Activated naive CD8-positive, alpha-beta T cell treated with anti-CD3 and anti-CD28 coated beads, Interleukin-2, amount 50 U/mL, for 24 hours (primary cell): Measurements from ENCODE around the gene CRIP2.

Experiments used
- ATAC-seq: fragments of 150-1000 bp; cut with Tn5 transposase; one replicate; pipeline ENCODE4 v1.10.0; 2021
- DNase-seq: peaks from one replicate; pipeline ENCODE4 v3.0.0; 2021
- H3K27ac Mint-ChIP-seq: one replicate; pipeline ENCODE4 v1.8.0; 2021; ENCODE audit warnings: mild to moderate bottlenecking, mixed read lengths
- H3K27me3 Mint-ChIP-seq: one replicate; pipeline ENCODE4 v1.8.0; 2021; ENCODE audit warnings: mixed read lengths
- H3K36me3 Mint-ChIP-seq: one replicate; pipeline ENCODE4 v1.8.0; 2021; ENCODE audit warnings: low read depth, mixed read lengths
- H3K4me1 Mint-ChIP-seq: one replicate; pipeline ENCODE4 v1.8.0; 2021; ENCODE audit warnings: mixed read lengths
- H3K4me3 Mint-ChIP-seq: one replicate; pipeline ENCODE4 v1.8.0; 2021; ENCODE audit warnings: mild to moderate bottlenecking, moderate library complexity, mixed read lengths
- H3K9me3 Mint-ChIP-seq: one replicate; pipeline ENCODE4 v1.8.0; 2021; ENCODE audit warnings: mixed read lengths

CRIP2 gene

DNA sequence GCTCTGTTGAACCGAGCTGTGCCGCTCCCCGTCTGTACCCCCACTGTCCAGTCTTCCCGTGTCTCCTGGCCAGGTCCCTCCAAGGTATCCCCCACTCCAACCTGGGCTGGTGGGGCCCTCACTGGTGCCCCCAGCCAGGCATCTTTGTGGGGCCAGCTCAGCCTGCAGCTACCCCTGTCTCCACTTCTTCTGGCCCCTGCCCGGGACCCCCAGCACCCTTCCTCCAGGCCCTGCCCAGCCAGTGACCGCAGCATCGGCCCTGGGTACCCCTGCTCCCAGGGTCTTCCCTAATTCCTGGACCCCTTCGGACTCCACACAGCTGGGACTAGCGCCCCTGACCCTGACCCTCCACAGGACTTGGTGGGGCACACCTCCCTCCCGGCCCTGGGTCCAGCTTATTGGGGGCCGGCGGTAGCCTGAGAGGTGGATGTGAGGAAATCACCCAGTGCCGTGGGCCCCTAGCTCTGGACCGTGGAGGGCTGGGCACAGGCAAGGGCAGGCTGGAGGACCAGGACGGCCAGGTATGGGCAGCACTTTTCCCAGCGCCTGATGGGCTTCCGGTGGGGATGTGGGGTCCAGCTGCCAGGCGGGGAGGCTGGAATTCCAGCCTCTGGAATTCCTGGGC is 8.0 kb downstream of the CRIP2 start:
- Mint-ChIP-seq H3K4me1 (peaks cover 52% of the 10 kb centered on the region), H3K27ac (peak overlapping the region; percentile 94), H3K36me3 (no peaks in the 10 kb centered on the region), H3K9me3 (no peaks in the 10 kb centered on the region), H3K4me3 (peak overlapping the region; percentile 71), H3K27me3 (peaks cover 9% of the 10 kb centered on the region)
- DNase-seq (no peak), ATAC-seq (no peak)

DNA sequence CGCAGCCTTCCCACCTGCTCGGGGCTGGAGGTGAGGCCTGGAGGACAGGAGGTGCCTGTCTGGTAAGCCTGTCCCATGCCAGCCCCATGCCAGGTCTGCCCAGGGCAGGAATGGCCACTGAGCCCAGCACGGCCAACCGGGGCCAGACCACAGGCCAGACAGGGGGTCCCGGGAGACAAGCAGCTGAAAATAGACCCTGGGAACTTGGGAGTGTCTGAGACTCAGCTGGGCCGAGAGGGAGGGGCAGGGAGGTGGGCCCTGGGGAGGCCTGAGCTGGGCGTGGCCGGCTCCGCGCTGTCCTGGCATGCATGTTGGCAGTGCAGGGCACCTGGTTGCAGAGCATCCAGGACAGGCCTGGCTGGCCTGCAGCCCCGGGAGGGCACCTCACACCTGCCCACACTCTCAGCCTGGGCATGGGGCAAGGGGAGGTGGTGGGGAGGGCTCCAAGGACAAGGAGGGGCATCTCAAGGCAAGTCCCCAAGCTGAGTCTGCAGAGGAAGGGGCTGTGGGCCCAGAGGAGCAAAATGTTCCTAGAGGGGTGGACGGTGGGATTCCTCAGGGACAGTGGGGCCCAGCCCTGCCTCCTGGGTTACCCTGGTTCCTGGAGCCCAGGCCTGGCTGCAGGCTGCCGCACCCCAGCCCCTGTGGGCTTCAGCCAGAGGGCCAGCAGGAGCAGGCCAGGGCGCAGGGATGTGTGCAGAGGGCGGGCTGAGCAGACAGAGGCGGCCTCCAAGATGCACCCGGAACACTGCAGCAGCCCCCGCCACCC is 8.9 kb downstream of the CRIP2 start:
- Mint-ChIP-seq H3K4me3 (no peak overlapping the region), H3K4me1 (peaks cover 59% of the 10 kb centered on the region), H3K36me3 (no peaks in the 10 kb centered on the region), H3K27me3 (peaks cover 9% of the 10 kb centered on the region), H3K9me3 (no peaks in the 10 kb centered on the region), H3K27ac (peak overlapping the region; percentile 11)
- ATAC-seq = no peak
- DNase-seq = no peak

DNA sequence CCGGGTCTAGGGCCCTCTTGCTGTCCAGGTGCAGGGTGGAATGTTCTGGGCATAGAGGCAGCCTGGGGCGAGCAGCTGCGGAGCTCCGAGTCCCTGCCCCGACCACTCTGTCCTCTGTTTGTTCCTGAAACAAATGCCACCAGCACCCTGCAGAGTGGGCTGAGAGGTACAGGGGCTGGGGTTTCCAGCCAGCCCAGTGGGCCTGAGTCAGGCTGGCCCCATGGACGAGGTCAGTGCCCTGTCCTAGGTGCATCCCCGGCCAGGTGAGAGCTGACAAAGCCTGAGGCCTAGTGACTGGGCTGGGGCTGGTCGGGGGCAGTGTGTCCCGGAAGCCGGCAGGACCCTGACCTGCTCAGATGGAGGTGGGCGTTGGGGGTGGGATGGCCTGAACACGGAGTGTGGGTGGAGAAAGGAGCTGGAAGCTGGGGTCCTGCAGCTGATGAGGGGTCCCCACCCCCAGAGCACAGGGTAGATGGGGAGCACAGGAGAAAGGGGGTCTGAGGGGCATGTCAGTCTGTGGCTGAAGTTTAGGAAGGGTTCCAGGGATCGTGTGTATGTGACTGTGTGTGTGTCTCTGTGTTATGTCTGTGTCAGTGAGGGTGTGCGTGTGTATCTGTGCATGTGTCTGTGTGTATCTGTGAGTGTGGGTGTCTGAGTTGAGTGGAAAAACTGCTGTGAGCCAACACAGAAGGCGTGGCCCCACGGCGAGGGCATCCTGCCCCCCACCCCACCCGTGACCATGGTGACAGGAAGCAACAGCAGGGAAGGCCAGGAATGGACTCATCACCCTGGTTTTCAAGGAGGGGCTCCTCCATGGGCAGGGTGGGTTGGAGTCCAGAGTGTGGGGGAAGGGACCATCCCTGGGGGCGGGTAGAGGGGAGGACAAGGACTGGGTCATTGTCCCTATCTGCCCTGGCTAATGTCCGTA is 9.7 kb downstream of the CRIP2 start:
- Mint-ChIP-seq H3K9me3 (no peaks in the 10 kb centered on the region), H3K27ac (peak overlapping the region; percentile 67), H3K36me3 (no peaks in the 10 kb centered on the region), H3K27me3 (peaks cover 7% of the 10 kb centered on the region), H3K4me3 (no peak overlapping the region), H3K4me1 (peaks cover 66% of the 10 kb centered on the region)
- ATAC-seq (no peak), DNase-seq (peak; percentile 44)

DNA sequence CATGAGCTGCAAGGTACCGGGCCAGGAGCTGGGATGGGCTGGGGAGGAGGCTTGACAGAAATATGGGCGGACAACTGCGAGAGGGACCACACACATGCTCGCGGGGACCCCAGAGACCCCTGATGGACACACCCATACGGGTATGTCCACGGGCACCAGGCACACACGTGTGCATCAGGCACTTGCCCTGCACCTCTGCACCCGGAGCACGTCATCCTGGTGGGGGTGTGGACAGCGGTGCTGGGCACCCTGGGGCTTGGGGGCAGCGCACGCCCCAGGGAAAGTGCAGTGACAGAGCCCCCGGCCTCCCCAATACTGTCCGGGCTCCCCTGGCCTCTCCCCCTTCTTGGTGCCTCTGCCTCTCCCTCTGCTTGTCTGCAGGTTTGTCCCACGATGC is 10.4 kb downstream of the CRIP2 start:
- H3K9me3 Mint-ChIP-seq = no peaks in the 10 kb centered on the region
- no peak overlapping the region for H3K27ac Mint-ChIP-seq
- H3K4me1 Mint-ChIP-seq = peaks cover 67% of the 10 kb centered on the region
- peaks cover under 1% of the 10 kb centered on the region for H3K27me3 Mint-ChIP-seq
- H3K4me3 Mint-ChIP-seq = no peak overlapping the region
- no peak for ATAC-seq
- no peak for DNase-seq
- H3K36me3 Mint-ChIP-seq = no peaks in the 10 kb centered on the region

DNA sequence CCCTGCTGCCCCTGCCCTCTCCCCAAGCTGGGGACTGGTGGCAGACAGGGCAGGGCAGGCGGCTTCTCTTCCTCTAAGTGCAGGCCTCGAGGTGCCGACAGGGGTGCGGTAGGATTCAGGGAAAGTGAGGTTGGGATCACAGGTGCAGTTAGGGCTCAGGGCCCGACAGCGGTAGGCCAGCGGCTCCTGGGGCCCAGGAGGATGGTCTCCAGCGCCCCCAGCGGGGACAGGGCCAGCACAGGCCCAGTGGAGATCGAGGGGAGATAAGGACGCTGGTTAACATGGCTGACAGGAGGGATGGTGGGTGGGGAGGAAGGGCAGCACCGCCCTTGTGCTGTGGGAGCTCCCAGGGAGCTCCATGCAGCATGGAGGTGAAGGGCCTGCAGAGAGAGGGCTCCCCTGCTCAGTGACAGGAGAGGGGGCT is 11.1 kb downstream of the CRIP2 start:
- DNase-seq (peak; percentile 55), ATAC-seq (no peak)
- peaks cover 61% of the 10 kb centered on the region for H3K4me1 Mint-ChIP-seq
- H3K4me3 Mint-ChIP-seq = peak overlapping the region; percentile 17
- no peaks in the 10 kb centered on the region for H3K36me3 Mint-ChIP-seq
- H3K27ac Mint-ChIP-seq = no peak overlapping the region
- H3K27me3 Mint-ChIP-seq = no peaks in the 10 kb centered on the region
- H3K9me3 Mint-ChIP-seq = no peaks in the 10 kb centered on the region

DNA sequence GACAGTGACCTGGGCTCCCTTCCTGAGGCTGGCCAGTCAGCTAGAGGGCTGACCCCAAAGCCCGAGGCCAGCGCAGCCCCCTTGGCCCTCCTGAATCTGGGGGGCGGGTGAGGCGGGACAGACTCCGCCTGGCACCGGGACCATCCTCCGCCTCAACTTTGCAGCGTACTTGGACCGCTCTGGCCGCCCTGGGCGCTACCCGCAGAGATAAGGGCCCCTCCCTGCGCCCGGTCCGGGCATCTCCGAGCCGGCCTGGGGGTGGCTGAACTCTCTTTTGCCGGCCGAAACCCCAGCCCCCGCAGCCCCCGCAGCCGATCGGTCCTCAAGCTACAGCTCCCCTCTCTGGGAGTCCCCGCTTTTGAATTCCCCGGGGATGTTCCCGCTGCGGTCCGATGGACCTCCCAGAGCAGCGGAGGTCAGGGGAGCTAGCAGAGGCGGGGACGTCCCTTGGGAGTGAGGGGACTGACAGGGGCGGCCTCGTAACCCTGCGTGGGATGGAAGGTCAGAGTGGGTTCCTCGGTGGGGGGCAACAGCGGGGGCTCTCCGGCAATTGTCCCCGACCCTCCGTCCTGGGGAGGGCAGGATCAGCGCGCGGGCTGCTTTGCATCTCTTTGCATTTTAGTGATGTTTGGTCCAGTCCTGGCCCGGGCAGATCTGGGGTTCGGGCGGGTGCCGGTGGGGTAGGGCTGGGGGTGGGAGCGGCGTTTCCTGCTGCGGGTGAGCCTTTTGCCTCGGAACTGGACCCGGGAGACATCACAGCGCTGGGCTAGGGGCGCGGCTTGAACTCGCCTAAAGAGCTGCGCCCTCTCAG is 11.7 kb downstream of the CRIP2 start, which contains the start of gene CRIP1:
Gene CRIP1 (plus strand): TSS at position 724 of the 811 bp plus-strand sequence. CDS start 374 bp downstream, outside the sequence.
- Mint-ChIP-seq H3K27me3 (no peaks in the 10 kb centered on the region), H3K4me3 (peak within 1 kb of the TSS; percentile 81), H3K9me3 (no peaks in the 10 kb centered on the region), H3K27ac (peak within 1 kb of the TSS; percentile 71), H3K36me3 (no peaks in the 10 kb centered on the region), H3K4me1 (peaks cover 60% of the 10 kb centered on the region)
- ATAC-seq (no peak), DNase-seq (peak; percentile 32)

DNA sequence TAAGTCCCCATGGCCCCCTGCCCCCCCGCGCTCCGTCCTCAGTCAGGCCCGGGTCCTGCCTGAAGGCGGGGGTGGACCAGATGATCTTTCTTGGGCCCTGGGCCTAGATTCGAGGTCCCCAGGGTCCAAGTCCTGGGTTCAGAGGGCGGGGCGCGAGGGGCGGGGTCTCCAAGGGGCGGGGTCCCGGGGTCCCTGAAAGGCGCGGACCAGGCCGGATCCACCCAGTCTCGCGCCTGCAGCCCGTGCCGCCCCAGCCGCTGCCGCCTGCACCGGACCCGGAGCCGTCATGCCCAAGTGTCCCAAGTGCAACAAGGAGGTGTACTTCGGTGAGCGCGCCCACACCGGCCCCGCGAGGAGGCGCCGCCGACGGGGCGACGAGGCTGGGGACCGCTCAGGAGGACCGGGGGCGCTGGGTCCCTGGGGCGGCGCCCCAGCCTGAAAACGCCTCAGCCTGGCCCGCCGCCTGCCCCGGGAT is 12.4 kb downstream of the CRIP2 start:
- no peak overlapping the region for H3K27ac Mint-ChIP-seq
- H3K4me3 Mint-ChIP-seq = peak overlapping the region; percentile 81
- DNase-seq (peak; percentile 65), ATAC-seq (no peak)
- H3K27me3 Mint-ChIP-seq = no peaks in the 10 kb centered on the region
- H3K4me1 Mint-ChIP-seq = peaks cover 59% of the 10 kb centered on the region
- peaks cover 3% of the 10 kb centered on the region for H3K36me3 Mint-ChIP-seq
- no peaks in the 10 kb centered on the region for H3K9me3 Mint-ChIP-seq

DNA sequence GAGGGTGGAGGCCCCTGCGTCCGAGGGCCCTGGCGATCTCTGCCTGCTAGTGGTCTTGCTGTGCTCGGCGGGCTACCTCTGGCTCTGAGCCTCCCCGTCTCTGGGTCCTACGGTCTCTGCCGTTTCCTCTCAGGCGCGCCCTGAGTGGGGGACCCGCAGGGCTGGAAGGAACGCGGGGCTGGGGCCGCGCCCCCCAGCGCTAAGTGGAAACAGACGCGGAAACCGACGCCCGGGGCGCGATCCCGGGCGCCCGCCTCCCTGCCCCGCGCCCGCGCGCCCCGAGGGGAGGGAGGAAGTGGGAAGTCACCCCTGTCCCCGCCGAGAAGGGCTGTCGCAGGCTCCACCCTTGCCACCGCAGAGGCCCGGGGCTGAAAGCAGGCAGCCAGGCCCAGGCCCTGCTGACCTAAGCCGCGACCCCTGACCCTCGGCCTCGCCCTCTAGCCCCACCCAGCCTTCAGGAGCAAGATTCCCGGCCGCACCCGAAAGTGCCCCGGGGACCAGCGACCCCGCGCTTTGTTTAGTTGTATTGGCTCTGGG is 12.9 kb downstream of the CRIP2 start:
- Mint-ChIP-seq H3K4me1 (peaks cover 56% of the 10 kb centered on the region), H3K9me3 (no peaks in the 10 kb centered on the region), H3K27ac (peak overlapping the region; percentile 71), H3K4me3 (peak overlapping the region; percentile 81), H3K27me3 (no peaks in the 10 kb centered on the region), H3K36me3 (peaks cover 4% of the 10 kb centered on the region)
- DNase-seq (peak; percentile 67), ATAC-seq (no peak)

DNA sequence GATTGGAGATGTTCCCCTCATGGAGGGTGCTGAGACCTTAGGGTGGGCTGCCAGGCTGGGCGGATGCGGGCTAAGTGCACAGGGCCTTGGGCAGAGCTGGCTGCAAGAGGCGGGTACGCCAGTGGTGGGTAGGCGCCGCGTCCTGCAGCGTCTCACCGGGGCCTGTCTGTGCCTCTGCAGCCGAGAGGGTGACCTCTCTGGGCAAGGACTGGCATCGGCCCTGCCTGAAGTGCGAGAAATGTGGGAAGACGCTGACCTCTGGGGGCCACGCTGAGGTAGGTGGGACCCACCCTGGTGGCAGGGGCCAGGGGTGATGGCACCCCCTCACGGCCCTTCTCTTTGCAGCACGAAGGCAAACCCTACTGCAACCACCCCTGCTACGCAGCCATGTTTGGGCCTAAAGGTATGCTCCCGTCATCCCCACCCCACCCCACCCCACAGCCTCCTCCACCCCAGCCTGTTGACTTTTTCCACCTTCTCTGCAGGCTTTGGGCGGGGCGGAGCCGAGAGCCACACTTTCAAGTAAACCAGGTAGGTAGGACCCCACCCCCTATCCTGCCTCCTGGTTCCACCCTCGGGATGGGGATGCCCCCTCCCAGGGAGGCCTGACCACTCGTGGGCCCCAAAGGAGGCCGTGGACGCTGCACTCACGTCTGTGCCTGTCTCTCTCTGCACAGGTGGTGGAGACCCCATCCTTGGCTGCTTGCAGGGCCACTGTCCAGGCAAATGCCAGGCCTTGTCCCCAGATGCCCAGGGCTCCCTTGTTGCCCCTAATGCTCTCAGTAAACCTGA is 13.6 kb downstream of the CRIP2 start:
- peaks cover 4% of the 10 kb centered on the region for H3K36me3 Mint-ChIP-seq
- ATAC-seq (no peak), DNase-seq (peak; percentile 38)
- peak overlapping the region; percentile 81 for H3K4me3 Mint-ChIP-seq
- no peaks in the 10 kb centered on the region for H3K27me3 Mint-ChIP-seq
- peak overlapping the region; percentile 71 for H3K27ac Mint-ChIP-seq
- H3K4me1 Mint-ChIP-seq = peaks cover 51% of the 10 kb centered on the region
- H3K9me3 Mint-ChIP-seq = no peaks in the 10 kb centered on the region

DNA sequence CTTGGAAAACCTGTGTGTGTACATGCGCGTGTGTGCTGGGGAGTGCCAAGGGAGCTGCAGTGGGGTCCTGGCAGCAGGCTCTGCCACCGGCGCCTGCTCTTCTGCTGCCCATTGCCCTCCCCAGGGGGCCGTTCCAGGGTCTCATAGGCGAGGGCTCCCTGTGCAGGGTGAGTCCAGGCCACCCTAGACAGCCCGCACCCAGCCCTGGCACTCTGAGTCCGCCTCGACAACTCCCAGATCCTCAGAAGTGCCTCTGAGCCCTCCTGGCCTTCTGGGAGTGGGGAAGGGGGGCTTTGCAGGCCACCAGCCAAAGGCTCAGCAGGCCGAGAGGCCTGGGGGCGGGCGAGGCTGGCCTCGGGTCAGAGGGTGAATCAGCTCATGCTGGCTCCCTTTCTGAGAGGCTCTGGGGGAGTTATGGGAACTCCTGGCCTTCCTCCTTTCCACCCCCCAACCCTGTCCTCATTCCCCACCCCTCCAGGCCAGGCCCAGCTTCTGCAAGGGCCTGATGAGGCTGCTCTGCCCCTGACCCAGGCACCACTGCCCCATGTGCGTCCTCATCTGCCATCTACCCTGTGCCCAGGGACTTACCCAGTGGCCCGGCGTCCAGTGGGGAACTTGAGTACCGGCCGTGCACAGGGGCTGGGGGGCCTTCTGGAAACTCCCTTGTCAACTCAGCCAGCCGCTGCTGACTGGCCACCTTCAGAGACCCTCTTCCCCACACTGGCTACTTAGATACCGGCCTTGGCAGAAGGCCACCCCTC is 14.3 kb downstream of the CRIP2 start:
- Mint-ChIP-seq H3K4me3 (peak overlapping the region; percentile 81), H3K4me1 (peaks cover 49% of the 10 kb centered on the region), H3K36me3 (peaks cover 4% of the 10 kb centered on the region), H3K27me3 (no peaks in the 10 kb centered on the region), H3K27ac (no peak overlapping the region), H3K9me3 (no peaks in the 10 kb centered on the region)
- ATAC-seq (no peak), DNase-seq (peak; percentile 15)

DNA sequence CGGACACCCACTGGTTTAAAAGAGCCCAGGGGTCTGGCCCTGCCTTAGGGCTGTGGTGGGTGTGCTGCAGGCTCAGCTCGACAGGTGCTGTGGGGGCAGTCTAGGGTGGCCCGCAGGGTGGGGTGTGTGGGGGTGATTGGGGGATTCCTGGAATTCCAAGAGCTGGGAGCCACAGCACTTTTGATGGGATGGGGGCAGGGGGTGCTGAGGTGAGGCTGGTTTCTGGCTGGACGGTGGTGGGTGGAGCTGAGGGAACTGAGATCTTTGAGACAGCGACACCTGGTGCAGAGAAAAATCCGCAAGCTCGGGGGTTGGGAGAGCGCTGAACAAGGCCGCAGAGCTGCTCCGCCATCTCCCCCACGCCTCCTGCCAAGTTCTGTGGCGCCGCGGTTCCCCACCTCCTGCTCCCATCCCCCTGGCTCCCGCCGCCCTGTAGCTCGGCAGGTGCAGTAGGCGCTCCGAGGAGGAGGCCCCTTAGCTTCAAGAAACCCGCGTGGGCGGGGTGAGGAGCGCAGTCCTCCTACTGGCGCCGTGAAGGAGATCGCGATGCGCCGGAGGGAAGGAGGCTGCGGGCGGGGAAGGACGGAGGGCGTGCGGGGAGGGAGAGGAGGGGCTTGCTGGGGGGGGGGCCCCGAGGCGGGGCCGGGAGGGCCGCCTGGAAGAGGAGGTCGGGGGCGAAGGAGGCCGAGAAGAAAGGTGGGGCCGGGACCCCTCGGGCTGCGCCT is 15.1 kb downstream of the CRIP2 start:
- H3K36me3 Mint-ChIP-seq = peaks cover 4% of the 10 kb centered on the region
- H3K4me1 Mint-ChIP-seq = peaks cover 41% of the 10 kb centered on the region
- peak; percentile 1 for ATAC-seq
- H3K27ac Mint-ChIP-seq = peak overlapping the region; percentile 74
- no peaks in the 10 kb centered on the region for H3K9me3 Mint-ChIP-seq
- H3K27me3 Mint-ChIP-seq = no peaks in the 10 kb centered on the region
- peak overlapping the region; percentile 81 for H3K4me3 Mint-ChIP-seq
- DNase-seq = peak; percentile 86

DNA sequence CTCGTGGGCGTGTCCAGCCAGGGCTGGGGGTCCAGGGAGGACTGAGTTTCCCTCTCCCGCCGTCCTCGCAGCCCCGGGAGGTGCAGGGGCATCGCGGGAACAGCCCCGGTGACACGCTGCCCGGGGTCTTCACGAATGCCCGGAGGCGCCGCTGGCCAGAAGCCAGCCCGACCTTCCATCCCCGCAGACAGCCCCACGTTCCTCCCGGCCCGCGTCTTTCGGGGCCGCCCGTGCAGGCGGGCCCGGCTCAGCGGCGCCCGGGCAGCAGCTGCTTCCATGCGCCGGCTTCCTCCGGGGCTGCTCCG is 15.6 kb downstream of the CRIP2 start:
- peaks cover 39% of the 10 kb centered on the region for H3K4me1 Mint-ChIP-seq
- ATAC-seq = no peak
- H3K4me3 Mint-ChIP-seq = peak overlapping the region; percentile 81
- H3K27me3 Mint-ChIP-seq = no peaks in the 10 kb centered on the region
- no peaks in the 10 kb centered on the region for H3K9me3 Mint-ChIP-seq
- peak overlapping the region; percentile 74 for H3K27ac Mint-ChIP-seq
- peaks cover 4% of the 10 kb centered on the region for H3K36me3 Mint-ChIP-seq
- no peak for DNase-seq
